Prostate gland (tissue), 2 donors: ENCODE measurements around the gene MYL9. TPM values are rescaled to one million over a fixed set of nuclear protein-coding genes. Genes with fewer than 3 reads are reported as not detected.

ENCODE experiments used
- DNase-seq: peaks from one replicate; pipeline ENCODE4 v3.0.0-alpha.2; 2019; ENCODE audit warnings: low spot score
- H3K27ac ChIP-seq, 2 donors: fragments of 200-600 bp; sonication (generic); 2 replicates each; pipeline ENCODE4 v1.5.1; 2017 to 2019
- H3K27me3 ChIP-seq: fragments of 200-600 bp; sonication (generic); replicated peaks from 2 replicates; pipeline ENCODE4 v1.5.1; 2019; ENCODE audit not compliant: insufficient read depth
- H3K36me3 ChIP-seq, 2 donors: fragments of 200-600 bp; sonication (generic); 1 replicate in 1 of 2; 2 replicates in 1 of 2; pipeline versions ENCODE4 v1.5.1 to v1.8.1; 2017 to 2019
- H3K4me1 ChIP-seq: fragments of 200-600 bp; sonication (generic); replicated peaks from 2 replicates; pipeline ENCODE4 v1.5.1; 2019
- H3K4me3 ChIP-seq, 2 donors: fragments of 200-600 bp; sonication (generic); 2 replicates each; pipeline ENCODE4 v1.5.1; 2017 to 2019
- H3K9me3 ChIP-seq: fragments of 200-600 bp; sonication (generic); 2 replicates; pipeline ENCODE4 v1.5.1; 2017
- CTCF ChIP-seq, 4 experiments: fragments of 200-600 bp in 2 of 4; fragments of 450-650 bp in 2 of 4; sonication (generic) in 2 of 4; IDR thresholded peaks; 1 replicate in 3 of 4; 2 replicates in 1 of 4; pipeline ENCODE4 v1.5.1; 2016 to 2019; ENCODE audit warnings: antibody characterized with exemption in 4 of 4, mild to moderate bottlenecking in 2 of 4, moderate library complexity in 2 of 4
- POLR2A ChIP-seq: fragments of 450-650 bp; IDR thresholded peaks from one replicate; pipeline ENCODE4 v1.6.1; 2016; ENCODE audit warnings: antibody characterized with exemption, mild to moderate bottlenecking
- POLR2AphosphoS5 ChIP-seq: sonication (generic); formaldehyde crosslinking; IDR thresholded peaks from one replicate; pipeline ENCODE4 v1.6.1; 2017; ENCODE audit warnings: antibody characterized with exemption
- WGBS: methylation state at CpG from one replicate; pipeline ENCODE4 v1.1.5; 2018; 5-methylcytosine and 5-hydroxymethylcytosine counted together
- intact Hi-C: fragments of 100-400 bp; cut with DNase I; formaldehyde crosslinking; loops from one replicate; pipeline ENCODE4 v1.14.2; 2022
- total RNA-seq, 2 donors: library from RNA; depleted of rRNA; stranded (reverse); fragments of >200 nt; gene quantifications; one replicate each; pipeline ENCODE4 v1.1.0, GENCODE V29; 2016

Gene MYL9
- total RNA-seq, 2 donors from 2014 or later: 335 to 560 TPM

GRCh38 chr20:36548704-36549627 is 7.6 kb downstream of the MYL9 start:
- Histone ChIP-seq H3K4me3 (no peak overlapping the region), H3K4me1 (no peaks in the 10 kb centered on the region), H3K9me3 (no peaks in the 10 kb centered on the region), H3K27me3 (no peaks in the 10 kb centered on the region), H3K36me3 (no peaks in the 10 kb centered on the region), H3K27ac (no peak overlapping the region)
- DNase-seq: no peak
- TF ChIP-seq POLR2AphosphoS5 (no peak), POLR2A (no peak), CTCF (IDR thresholded peaks at IDR 0.05) (no peak)
- intact Hi-C loops: no loop called here
- WGBS: 83% methylated on average over 23 of the region's 23 CpGs

GRCh38 chr20:36549628-36549941 is 8.3 kb downstream of the MYL9 start:
- no peaks in the 10 kb centered on the region for H3K9me3 ChIP-seq
- H3K36me3 ChIP-seq: no peaks in the 10 kb centered on the region
- H3K4me3 ChIP-seq: no peak overlapping the region
- no peak for TF ChIP-seq POLR2AphosphoS5
- TF ChIP-seq POLR2A: no peak
- TF ChIP-seq CTCF (IDR thresholded peaks at IDR 0.05): no peak
- 84% methylated on average over 9 of the region's 9 CpGs for WGBS
- no peaks in the 10 kb centered on the region for H3K4me1 ChIP-seq
- intact Hi-C loops: no loop called here
- no peaks in the 10 kb centered on the region for H3K27me3 ChIP-seq
- no peak overlapping the region for H3K27ac ChIP-seq
- no peak for DNase-seq

GRCh38 chr20:36549942-36550789 is 8.8 kb downstream of the MYL9 start:
- H3K36me3 ChIP-seq: no peaks in the 10 kb centered on the region
- 73% methylated on average over 14 of the region's 16 CpGs for WGBS
- no peak for DNase-seq
- no peaks in the 10 kb centered on the region for H3K9me3 ChIP-seq
- no peaks in the 10 kb centered on the region for H3K27me3 ChIP-seq
- no peaks in the 10 kb centered on the region for H3K4me1 ChIP-seq
- TF ChIP-seq POLR2A: no peak
- TF ChIP-seq CTCF (IDR thresholded peaks at IDR 0.05): no peak
- intact Hi-C loops: no loop called here
- no peak overlapping the region for H3K4me3 ChIP-seq
- H3K27ac ChIP-seq: no peak overlapping the region

GRCh38 chr20:36550790-36551299 is 9.5 kb downstream of the MYL9 start:
- Histone ChIP-seq H3K4me3 (no peak overlapping the region), H3K27me3 (no peaks in the 10 kb centered on the region), H3K27ac (no peak overlapping the region), H3K36me3 (no peaks in the 10 kb centered on the region), H3K9me3 (no peaks in the 10 kb centered on the region), H3K4me1 (no peaks in the 10 kb centered on the region)
- TF ChIP-seq CTCF (IDR thresholded peaks at IDR 0.05) (no peak), POLR2A (no peak), POLR2AphosphoS5 (no peak)
- WGBS: 56% methylated on average over 15 of the region's 15 CpGs
- DNase-seq: no peak
- intact Hi-C loops: no loop called here
